NB4 (cell line): Measurements from ENCODE around the gene BACH2.
A peak's percentile ranks its signal among the peaks of the same experiment; 100 is the strongest.
"Not testable (repeated sequence)": the region's sequence is repeated elsewhere in the genome, so short reads cannot be mapped to it uniquely, and the experiment has no call there.

ENCODE experiments used
- DNase-seq: peaks from one replicate; pipeline ENCODE4 v3.0.0; 2010; ENCODE audit warnings: low read depth
- H3K4me3 ChIP-seq: one replicate; pipeline ENCODE4 v1.5.1; 2011; ENCODE audit warnings: mild to moderate bottlenecking, low read depth, low read length, moderate library complexity
- MYC ChIP-seq: IDR thresholded peaks from 2 replicates; pipeline ENCODE4 v1.6.1; 2011; ENCODE audit warnings: low read depth, low read length
- POLR2A ChIP-seq: IDR thresholded peaks from 2 replicates; pipeline ENCODE4 v1.6.1; 2011; ENCODE audit warnings: mild to moderate bottlenecking; ENCODE audit not compliant: insufficient read length; ENCODE audit errors: extremely low read depth
- TF ChIP-seq, protein P1 (sequence below): IDR thresholded peaks from 2 replicates; pipeline ENCODE4 v1.6.1; 2011; ENCODE audit warnings: low read depth, low read length
- TF ChIP-seq, protein P2 (sequence below): IDR thresholded peaks from one replicate; pipeline ENCODE4 v1.5.1; 2012; ENCODE audit warnings: low read depth, low read length

BACH2 gene

GRCh38 chr6:90135667-90136066, 161.0 kb downstream of the BACH2 start:
- DNase-seq = no peak
- no peak overlapping the region for H3K4me3 ChIP-seq
- TF ChIP-seq, protein P1, sequence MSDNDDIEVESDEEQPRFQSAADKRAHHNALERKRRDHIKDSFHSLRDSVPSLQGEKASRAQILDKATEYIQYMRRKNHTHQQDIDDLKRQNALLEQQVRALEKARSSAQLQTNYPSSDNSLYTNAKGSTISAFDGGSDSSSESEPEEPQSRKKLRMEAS = no peak
- TF ChIP-seq, protein P2, sequence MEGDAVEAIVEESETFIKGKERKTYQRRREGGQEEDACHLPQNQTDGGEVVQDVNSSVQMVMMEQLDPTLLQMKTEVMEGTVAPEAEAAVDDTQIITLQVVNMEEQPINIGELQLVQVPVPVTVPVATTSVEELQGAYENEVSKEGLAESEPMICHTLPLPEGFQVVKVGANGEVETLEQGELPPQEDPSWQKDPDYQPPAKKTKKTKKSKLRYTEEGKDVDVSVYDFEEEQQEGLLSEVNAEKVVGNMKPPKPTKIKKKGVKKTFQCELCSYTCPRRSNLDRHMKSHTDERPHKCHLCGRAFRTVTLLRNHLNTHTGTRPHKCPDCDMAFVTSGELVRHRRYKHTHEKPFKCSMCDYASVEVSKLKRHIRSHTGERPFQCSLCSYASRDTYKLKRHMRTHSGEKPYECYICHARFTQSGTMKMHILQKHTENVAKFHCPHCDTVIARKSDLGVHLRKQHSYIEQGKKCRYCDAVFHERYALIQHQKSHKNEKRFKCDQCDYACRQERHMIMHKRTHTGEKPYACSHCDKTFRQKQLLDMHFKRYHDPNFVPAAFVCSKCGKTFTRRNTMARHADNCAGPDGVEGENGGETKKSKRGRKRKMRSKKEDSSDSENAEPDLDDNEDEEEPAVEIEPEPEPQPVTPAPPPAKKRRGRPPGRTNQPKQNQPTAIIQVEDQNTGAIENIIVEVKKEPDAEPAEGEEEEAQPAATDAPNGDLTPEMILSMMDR = no peak
- TF ChIP-seq POLR2A = no peak
- TF ChIP-seq MYC = no peak

DNA sequence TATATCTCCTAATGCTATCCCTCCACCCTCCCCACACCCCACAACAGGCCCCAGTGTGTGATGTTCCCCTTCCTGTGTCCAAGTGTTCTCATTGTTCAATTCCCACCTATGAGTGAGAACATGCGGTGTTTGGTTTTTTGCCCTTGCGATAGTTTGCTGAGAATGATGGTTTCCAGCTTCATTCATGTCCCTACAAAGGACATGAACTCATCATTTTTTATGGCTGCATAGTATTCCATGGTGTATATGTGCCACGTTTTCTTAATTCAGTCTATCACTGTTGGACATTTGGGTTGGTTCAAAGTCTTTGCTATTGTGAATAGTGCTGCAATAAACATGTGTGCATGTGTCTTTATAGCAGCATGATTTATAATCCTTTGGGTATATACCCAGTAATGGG, 163.0 kb downstream of the BACH2 start:
- DNase-seq, H3K4me3 ChIP-seq: not testable (repeated sequence)

DNA sequence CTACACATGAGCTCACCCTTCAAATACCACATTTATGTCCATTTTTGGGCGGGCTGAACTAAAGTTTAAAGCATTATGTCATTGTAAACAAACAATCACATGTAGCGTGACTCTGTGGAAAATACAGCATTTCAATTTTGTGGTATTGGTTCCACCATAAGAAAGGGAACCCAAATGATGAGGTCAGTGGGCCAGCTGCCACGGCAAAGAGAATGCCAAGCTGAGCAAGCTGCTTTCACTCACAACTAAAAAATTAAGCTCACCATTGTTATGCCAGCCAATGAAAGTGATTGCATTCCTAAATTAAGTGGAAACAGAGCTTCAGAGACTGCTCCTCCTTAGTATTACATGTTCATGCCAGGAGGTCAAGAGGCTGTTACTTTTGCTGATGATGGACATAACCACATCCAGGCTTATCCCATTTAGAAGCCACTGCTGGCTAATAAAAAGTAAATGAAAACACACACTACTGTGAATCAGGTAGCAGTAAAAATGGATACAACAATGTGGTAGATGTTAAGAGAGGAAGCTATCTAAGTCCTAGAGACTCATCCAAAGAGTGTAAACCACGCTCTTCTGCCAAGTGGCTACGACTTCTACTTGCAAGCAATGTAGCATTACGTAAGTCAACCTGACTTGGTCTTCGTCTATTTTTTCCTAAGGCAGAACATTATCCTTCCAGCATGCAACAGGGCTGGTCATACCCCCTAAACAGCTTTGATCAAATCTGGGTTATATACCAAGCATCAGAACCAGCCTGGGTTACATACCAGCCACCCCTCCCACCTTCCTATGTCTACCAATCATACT, 164.8 kb downstream of the BACH2 start:
- peak; percentile 22 for DNase-seq
- H3K4me3 ChIP-seq = no peak overlapping the region
- TF ChIP-seq, protein P1 = no peak
- TF ChIP-seq MYC (no peak), POLR2A (no peak)
- TF ChIP-seq, protein P2 = no peak

GRCh38 chr6:90131125-90131524, 165.5 kb downstream of the BACH2 start:
- no peak for TF ChIP-seq MYC
- TF ChIP-seq, protein P2 = no peak
- no peak for TF ChIP-seq POLR2A
- TF ChIP-seq, protein P1 = no peak
- H3K4me3 ChIP-seq = no peak overlapping the region
- no peak for DNase-seq

GRCh38 chr6:90128687-90129086, 168.0 kb downstream of the BACH2 start:
- DNase-seq, H3K4me3 ChIP-seq: not testable (repeated sequence)

DNA sequence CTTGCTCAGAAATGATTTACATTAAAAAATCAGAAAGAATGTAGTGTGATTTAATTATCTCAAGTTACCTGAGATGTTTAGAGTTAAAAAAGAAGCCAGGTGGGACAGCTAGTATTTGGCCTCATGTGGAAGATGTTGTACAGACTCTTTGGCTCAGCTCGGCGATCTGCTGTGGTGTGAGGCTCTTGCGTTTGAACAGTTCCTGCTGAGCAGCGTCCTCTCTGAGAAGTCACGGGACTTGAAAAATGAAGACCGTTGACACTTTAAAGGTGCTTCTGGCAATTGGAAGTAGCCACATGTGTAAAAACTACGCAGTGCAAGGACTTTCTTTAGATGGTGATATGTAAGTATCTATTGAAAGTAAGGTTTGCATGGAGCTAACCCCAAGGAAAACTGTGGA, 169.0 kb downstream of the BACH2 start:
- H3K4me3 ChIP-seq = no peak overlapping the region
- DNase-seq = no peak
- TF ChIP-seq, protein P2 = no peak
- TF ChIP-seq, protein P1 = no peak
- no peak for TF ChIP-seq MYC
- TF ChIP-seq POLR2A = no peak

DNA sequence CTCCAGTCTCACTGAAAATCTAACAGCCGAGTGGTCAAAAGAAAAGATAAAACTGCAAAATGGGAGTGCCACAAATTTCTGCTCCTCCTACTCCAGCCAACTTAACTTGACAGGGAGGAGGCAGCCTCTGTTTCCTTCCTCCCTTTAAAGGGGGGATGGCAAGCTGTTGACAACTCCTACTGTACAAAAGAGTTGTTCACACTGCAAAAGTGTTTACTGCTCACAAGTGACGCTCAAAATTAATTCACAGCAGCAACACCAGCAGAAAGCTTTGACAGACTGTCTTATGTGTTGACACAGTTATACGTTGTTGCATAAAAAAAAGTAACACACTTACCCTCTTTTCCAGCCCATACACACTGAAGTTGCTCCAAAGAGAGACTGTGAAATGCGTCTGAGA, 169.8 kb downstream of the BACH2 start:
- no peak for DNase-seq
- TF ChIP-seq, protein P2 = no peak
- TF ChIP-seq POLR2A = no peak
- no peak overlapping the region for H3K4me3 ChIP-seq
